HG03196 (cell line): ENCODE measurements around the gene INPP5A.

ENCODE experiments used
- ATAC-seq: cut with Tn5 transposase; IDR thresholded peaks from one replicate; pipeline ENCODE4 v1.9.1; 2021; ENCODE audit not compliant: unreplicated experiment

Gene INPP5A

GRCh38 chr10:132827861-132828539, 290.4 kb downstream of the INPP5A start:
- no peak for ATAC-seq

DNA sequence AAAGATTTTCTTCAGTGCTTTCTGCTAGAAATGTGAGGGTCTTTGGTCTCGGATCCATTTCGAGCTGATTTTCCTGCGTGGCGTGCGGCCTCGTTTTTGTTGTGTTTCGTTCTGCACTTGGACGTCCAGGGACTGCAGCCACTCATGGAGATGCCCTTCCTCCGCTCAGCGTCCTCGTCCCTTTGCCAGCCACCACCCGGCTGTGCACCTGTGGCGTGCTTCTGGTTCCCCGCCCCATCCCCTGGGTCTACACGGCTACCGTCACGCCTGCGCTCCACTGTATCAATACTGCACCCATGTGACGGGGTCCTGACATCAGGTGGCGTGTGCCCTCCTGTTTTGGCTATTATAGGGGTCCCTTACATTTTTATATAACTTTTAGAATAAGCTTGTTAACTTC, 291.1 kb downstream of the INPP5A start:
- no peak for ATAC-seq

DNA sequence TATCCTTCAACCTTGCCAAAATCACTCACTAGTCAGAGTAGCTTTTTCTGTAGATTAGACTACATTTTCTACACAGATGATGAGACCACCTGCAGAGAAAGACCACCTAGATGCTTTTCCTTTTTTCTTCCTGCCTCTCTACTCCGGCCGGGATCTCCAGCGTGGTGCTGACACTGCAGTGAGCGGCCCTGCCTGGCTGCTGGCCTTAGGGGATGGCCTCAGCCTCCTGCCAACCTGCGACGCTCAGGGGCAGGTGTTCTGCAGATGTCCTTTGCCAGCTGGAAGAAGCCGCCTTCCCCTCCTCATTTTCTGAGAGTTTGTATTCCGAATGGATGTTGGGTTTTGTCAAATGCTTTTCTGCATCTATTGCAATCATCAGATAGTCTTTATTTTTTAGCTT, 291.8 kb downstream of the INPP5A start:
- no peak for ATAC-seq

DNA sequence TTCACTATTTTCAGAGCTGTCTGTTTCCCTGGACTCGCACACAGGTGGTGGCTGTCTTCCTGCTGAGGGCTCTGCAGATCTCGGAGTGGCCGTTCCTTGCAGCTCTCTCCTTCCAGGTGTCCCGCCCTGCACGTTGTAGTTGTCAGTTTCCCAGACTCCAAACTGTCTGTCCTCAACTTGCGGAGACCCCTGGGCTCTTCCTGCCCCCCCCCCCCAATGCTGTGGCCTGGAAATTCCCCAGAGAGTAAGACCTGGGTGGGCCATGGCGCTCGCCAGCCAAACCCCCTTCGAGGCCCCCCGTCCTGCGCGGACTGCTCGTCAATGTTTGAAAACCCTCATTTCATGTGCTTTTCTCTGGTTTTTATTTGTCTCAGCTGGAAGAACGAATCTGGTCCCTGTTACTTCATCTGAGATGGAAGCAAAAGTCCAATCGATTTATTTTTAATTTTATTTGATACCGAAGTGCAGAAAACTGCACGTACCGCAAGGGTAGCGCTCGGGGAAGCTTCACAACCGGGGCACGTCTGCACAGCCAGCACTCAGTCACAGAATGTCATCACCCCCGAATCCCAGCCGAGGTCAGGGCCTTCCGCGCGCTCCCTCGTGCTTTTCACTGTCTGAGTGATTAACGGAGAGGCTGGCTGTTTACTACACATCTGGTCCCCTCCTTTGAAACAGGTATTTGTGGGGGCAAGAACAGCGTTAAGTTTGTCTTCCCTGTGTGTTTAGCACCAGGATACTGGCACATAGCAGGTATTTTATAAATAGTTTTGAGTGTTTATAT, 294.8 kb downstream of the INPP5A start:
- ATAC-seq: no peak
